Measurements from ENCODE around the gene NECTIN1. TPM values are rescaled to one million over a fixed set of nuclear protein-coding genes. Genes with fewer than 3 reads are reported as not detected.

NECTIN1 gene
- total RNA-seq, 6 experiments from 2014 or later = 4.3 to 8.4 (median 6.1) TPM

GRCh38 chr11:119756169-119756865, 27.3 kb upstream of the NECTIN1 start:
- Histone ChIP-seq H3K9me3 (no peaks in the 10 kb centered on the region), H3K4me1 (peaks cover 0 to 24% (median 13%) of the 10 kb centered on the region in 4 donors), H3K27me3 (no peaks in the 10 kb centered on the region), H3K27ac (no peak overlapping the region), H3K4me3 (no peak overlapping the region), H3K36me3 (no peaks in the 10 kb centered on the region)
- no peak for DNase-seq
- no peak for TF ChIP-seq CTCF (IDR thresholded peaks at IDR 0.05)
- no peak for TF ChIP-seq POLR2A (IDR thresholded peaks at IDR 0.05)
- WGBS (ENCODE audit: insufficient coverage, low coverage, low lambda C conversion rate, missing lambda C conversion rate) = 81% methylated on average over 5 of the region's 5 CpGs
- intact Hi-C loops (cut with DNase I) = no loop called here
- no peak for ATAC-seq

GRCh38 chr11:119755356-119756071, 26.5 kb upstream of the NECTIN1 start:
- intact Hi-C loops (cut with DNase I) = no loop called here
- peaks cover 0 to 21% (median 9%) of the 10 kb centered on the region in 4 donors for H3K4me1 ChIP-seq
- TF ChIP-seq POLR2A (IDR thresholded peaks at IDR 0.05) (no peak), CTCF (IDR thresholded peaks at IDR 0.05) (no peak)

GRCh38 chr11:119754656-119755355, 25.8 kb upstream of the NECTIN1 start:
- intact Hi-C loops (cut with DNase I) = no loop called here
- DNase-seq (no peak), ATAC-seq (no peak)
- Histone ChIP-seq H3K27me3 (no peaks in the 10 kb centered on the region), H3K27ac (no peak overlapping the region), H3K4me3 (no peak overlapping the region), H3K4me1 (peaks cover 0 to 14% (median 4%) of the 10 kb centered on the region in 4 donors), H3K9me3 (no peaks in the 10 kb centered on the region), H3K36me3 (no peaks in the 10 kb centered on the region)
- TF ChIP-seq POLR2A (IDR thresholded peaks at IDR 0.05) = no peak
- no peak for TF ChIP-seq CTCF (IDR thresholded peaks at IDR 0.05)
- WGBS (ENCODE audit: insufficient coverage, low coverage, low lambda C conversion rate, missing lambda C conversion rate) = 75% methylated on average over 6 of the region's 18 CpGs

More at GRCh38 chr11:119755356-119756071, 26.5 kb upstream of the NECTIN1 start:
- no peak for DNase-seq
- Histone ChIP-seq H3K9me3 (no peaks in the 10 kb centered on the region), H3K27ac (no peak overlapping the region), H3K36me3 (no peaks in the 10 kb centered on the region), H3K4me3 (no peak overlapping the region), H3K27me3 (no peaks in the 10 kb centered on the region)
- 78% methylated on average over 3 of the region's 9 CpGs for WGBS (ENCODE audit: insufficient coverage, low coverage, low lambda C conversion rate, missing lambda C conversion rate)
- ATAC-seq = no peak

GRCh38 chr11:119754199-119754598, 25.2 kb upstream of the NECTIN1 start:
- DNase-seq = no peak
- no peaks in the 10 kb centered on the region for H3K36me3 ChIP-seq

More at GRCh38 chr11:119754199-119754598, 25.2 kb upstream of the NECTIN1 start:
- no peak overlapping the region for H3K4me3 ChIP-seq
- H3K27ac ChIP-seq = no peak overlapping the region
- intact Hi-C loops (cut with DNase I) = no loop called here
- whole genome bisulfite sequencing (ENCODE audit: insufficient coverage, low coverage, low lambda C conversion rate, missing lambda C conversion rate) = 50% methylated on average over 4 of the region's 4 CpGs
- no peaks in the 10 kb centered on the region for H3K27me3 ChIP-seq
- no peak for TF ChIP-seq POLR2A (IDR thresholded peaks at IDR 0.05)
- no peak for TF ChIP-seq CTCF (IDR thresholded peaks at IDR 0.05)
- no peaks in the 10 kb centered on the region for H3K9me3 ChIP-seq
- H3K4me1 ChIP-seq = peaks cover 0 to 8% (median under 1%) of the 10 kb centered on the region in 4 donors
- peak in 1 of 4 donors; percentile 52 for ATAC-seq

All from right lobe of liver (tissue), 6 donors.